Measurements from ENCODE around the gene TMOD2.
"Not testable (repeated sequence)": the region's sequence is repeated elsewhere in the genome, so short reads cannot be mapped to it uniquely, and the experiment has no call there.

- not testable (repeated sequence) for TF ChIP-seq CTCF (IDR thresholded peaks at IDR 0.05; ENCODE audit: low read depth, low read length); POLR2A (IDR thresholded peaks at IDR 0.05; ENCODE audit: extremely low read depth, insufficient read length)
Measured at GRCh38 chr15:51787130-51787529, 35.7 kb downstream of the TMOD2 start.
